Cerebellar nuclear complex (tissue), 1 donor: Measurements from ENCODE around the gene PIK3IP1.
A peak's percentile ranks its signal among the peaks of the same experiment; 100 is the strongest.

Source experiments
- DNase-seq, 2 experiments: peaks; one replicate each; lab custom pipeline; 2025; lab: John Stamatoyannopoulos, UW

Gene PIK3IP1

DNA sequence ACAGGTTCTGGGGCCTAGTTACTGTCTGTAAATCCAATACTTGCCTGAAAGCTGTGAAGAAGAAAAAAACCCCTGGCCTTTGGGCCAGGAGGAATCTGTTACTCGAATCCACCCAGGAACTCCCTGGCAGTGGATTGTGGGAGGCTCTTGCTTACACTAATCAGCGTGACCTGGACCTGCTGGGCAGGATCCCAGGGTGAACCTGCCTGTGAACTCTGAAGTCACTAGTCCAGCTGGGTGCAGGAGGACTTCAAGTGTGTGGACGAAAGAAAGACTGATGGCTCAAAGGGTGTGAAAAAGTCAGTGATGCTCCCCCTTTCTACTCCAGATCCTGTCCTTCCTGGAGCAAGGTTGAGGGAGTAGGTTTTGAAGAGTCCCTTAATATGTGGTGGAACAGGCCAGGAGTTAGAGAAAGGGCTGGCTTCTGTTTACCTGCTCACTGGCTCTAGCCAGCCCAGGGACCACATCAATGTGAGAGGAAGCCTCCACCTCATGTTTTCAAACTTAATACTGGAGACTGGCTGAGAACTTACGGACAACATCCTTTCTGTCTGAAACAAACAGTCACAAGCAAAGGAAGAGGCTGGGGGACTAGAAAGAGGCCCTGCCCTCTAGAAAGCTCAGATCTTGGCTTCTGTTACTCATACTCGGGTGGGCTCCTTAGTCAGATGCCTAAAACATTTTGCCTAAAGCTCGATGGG is 13.5 kb downstream of the PIK3IP1 start:
- no peak for DNase-seq

DNA sequence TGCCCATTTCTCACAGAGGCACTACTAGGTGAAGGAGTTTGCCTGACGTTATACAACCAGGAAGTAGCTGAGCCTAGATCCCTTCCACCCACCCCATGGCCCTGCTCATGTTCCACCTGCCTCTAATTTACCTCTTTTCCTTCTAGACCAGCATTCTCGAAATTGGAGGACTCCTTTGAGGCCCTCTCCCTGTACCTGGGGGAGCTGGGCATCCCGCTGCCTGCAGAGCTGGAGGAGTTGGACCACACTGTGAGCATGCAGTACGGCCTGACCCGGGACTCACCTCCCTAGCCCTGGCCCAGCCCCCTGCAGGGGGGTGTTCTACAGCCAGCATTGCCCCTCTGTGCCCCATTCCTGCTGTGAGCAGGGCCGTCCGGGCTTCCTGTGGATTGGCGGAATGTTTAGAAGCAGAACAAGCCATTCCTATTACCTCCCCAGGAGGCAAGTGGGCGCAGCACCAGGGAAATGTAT is 14.1 kb downstream of the PIK3IP1 start:
- DNase-seq, result no peak

DNA sequence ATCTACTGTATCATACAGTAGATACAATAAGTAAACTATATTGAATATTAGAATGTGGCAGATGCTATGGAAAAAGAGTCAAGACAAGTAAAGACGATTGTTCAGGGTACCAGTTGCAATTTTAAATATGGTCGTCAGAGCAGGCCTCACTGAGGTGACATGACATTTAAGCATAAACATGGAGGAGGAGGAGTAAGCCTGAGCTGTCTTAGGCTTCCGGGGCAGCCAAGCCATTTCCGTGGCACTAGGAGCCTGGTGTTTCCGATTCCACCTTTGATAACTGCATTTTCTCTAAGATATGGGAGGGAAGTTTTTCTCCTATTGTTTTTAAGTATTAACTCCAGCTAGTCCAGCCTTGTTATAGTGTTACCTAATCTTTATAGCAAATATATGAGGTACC is 14.5 kb downstream of the PIK3IP1 start:
- no peak for DNase-seq

- DNase-seq, result no peak
Measured at GRCh38 chr22:31276426-31277167, 15.7 kb downstream of the PIK3IP1 start.

DNA sequence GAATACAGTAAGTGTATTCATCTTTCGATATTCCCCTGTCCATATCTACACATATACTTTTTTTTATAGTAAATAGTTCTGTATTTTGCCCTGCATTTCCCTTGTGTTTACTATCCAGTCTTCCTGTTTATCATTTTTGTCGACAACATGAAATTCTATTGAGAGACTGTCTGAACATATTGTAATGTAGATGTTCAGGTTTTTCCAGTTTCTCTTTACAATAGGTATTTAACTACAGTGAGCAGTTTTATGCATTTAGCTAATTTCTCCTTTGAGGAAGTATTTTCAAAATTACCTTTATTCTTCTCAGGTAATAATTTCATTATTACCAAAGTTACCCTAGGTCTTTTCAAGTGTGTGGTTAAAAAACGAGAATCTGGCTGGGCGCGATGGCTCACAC is 16.7 kb downstream of the PIK3IP1 start:
- no peak for DNase-seq

- no peak for DNase-seq
Measured at GRCh38 chr22:31275018-31275417, 17.3 kb downstream of the PIK3IP1 start.

- no peak for DNase-seq
Measured at GRCh38 chr22:31274017-31274416, 18.3 kb downstream of the PIK3IP1 start.

- DNase-seq, result peak in 1 of 2 experiments; percentile 21
Measured at GRCh38 chr22:31272522-31273446, 19.5 kb downstream of the PIK3IP1 start.

GRCh38 chr22:31271485-31271884 is 20.8 kb downstream of the PIK3IP1 start:
- no peak for DNase-seq

- DNase-seq, result no peak
Measured at GRCh38 chr22:31271026-31271425, 21.3 kb downstream of the PIK3IP1 start.

DNA sequence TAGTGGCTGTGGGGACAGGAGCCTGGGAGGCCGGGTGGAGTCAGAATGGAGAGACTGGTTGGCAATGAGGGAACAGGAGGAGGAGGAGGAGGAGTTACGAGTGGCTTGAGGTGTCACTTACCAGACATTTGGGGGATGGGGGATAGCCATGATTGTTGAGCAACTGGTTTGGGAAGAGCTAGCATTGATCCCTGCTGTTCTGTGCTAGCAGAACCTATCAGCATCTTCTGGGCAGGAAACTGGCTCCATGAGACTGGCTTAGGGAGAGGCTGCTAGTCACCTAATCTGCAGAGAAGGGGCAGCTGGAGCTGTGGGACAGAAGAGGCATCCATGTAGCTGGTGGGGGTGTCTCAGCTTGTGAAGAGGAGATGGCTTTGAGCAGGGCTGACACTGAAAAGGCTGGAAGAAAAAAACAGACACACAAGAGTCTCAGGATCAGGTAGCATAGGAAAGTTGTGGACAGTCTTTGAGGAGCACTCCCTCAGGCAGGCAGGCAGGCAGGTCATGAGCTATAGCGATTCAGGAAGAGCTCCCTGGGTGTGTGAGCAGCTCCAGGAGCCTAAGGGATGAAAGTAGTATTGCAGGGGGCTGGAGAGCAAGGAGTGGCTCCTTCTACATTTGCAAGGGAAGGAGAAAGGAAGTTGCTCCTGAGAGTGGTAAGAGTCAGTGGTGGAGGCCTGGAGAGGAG is 22.3 kb downstream of the PIK3IP1 start:
- no peak for DNase-seq

- DNase-seq, result no peak
Measured at GRCh38 chr22:31268281-31268680, 24.0 kb downstream of the PIK3IP1 start.

- DNase-seq, result no peak
Measured at GRCh38 chr22:31263896-31264640, 28.2 kb downstream of the PIK3IP1 start.

GRCh38 chr22:31262312-31263133 is 29.8 kb downstream of the PIK3IP1 start:
- no peak for DNase-seq

DNA sequence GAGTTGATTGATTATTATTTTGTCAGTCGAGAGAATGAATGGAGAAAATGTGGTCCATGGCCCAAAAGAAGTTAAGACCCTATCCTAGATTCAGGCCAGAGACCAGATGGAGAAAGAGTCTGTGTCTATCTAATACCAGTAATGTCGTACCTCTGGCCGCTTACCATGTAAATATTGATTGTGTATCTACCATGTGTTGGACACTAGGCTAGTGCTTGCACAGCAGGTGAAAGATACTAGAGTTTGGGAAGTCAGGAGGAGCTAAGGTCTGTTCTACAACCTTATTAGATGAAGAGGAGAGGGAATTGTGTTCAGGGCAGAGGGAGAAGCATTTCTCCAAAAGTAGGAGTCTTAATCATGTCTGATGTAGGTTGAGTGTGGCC is 31.8 kb downstream of the PIK3IP1 start:
- DNase-seq, result no peak

DNA sequence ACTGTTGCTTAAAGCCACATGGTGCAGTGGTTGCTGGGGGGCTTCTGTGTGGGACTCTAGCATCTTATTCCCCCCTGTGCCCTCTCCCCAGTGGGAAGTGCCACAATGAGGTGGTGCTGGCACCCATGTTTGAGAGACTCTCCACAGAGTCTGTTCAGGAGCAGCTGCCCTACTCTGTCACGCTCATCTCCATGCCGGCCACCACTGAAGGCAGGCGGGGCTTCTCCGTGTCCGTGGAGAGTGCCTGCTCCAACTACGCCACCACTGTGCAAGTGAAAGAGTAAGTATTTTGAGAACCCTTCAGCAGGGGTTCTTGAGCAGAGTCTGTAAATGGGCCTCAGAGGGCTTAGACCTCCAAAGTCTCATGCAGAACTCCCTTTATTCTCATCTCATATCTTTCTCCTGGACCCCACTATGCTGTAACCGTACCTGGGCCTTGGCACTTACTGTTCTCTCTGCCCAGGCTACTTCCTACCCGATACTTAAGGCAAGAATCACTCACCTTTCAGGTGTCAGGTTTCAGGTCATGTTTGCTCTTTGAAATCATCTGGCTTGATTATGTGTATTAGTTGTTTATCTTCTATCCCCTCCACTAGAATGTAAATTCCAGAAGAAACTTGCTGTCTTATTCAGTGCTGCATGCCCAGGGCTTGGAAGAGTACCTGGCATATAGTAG is 32.4 kb downstream of the PIK3IP1 start:
- DNase-seq, result no peak

- no peak for DNase-seq
Measured at GRCh38 chr22:31253949-31254348, 38.3 kb downstream of the PIK3IP1 start.

- DNase-seq, result no peak
Measured at GRCh38 chr22:31250740-31251600, 41.3 kb downstream of the PIK3IP1 start.
